GM18867 (cell line): ENCODE measurements around the gene CPXM1.
"Not testable (repeated sequence)": the region's sequence is repeated elsewhere in the genome, so short reads cannot be mapped to it uniquely, and the experiment has no call there.

Source experiments
- ATAC-seq: cut with Tn5 transposase; IDR thresholded peaks from one replicate; pipeline ENCODE4 v1.9.1; 2021; ENCODE audit warnings: mild to moderate bottlenecking, moderate library complexity; ENCODE audit not compliant: unreplicated experiment

Gene CPXM1

DNA sequence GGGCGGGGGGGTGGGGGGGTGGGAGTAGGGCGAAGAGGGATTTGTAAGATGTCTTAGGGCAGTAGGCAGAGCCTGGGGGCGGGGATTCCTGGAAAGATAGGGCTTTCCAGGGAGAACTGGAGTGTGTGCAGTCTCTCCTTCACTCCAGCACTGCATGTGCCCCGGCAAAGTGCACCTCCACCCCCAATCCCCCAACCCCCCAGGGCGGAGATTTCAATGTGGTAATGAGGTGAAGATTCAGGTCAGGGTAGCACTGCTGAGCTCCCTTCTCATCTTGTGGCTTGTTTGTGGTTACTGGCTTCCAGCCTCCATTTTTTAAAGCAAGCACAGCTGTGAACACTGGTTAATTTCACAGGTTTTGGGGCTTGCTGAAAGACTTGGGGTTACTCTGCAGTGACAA lies 21.6 kb upstream of the CPXM1 start:
- ATAC-seq, result no peak

GRCh38 chr20:2820896-2821869 lies 20.8 kb upstream of the CPXM1 start:
- ATAC-seq, result no peak

DNA sequence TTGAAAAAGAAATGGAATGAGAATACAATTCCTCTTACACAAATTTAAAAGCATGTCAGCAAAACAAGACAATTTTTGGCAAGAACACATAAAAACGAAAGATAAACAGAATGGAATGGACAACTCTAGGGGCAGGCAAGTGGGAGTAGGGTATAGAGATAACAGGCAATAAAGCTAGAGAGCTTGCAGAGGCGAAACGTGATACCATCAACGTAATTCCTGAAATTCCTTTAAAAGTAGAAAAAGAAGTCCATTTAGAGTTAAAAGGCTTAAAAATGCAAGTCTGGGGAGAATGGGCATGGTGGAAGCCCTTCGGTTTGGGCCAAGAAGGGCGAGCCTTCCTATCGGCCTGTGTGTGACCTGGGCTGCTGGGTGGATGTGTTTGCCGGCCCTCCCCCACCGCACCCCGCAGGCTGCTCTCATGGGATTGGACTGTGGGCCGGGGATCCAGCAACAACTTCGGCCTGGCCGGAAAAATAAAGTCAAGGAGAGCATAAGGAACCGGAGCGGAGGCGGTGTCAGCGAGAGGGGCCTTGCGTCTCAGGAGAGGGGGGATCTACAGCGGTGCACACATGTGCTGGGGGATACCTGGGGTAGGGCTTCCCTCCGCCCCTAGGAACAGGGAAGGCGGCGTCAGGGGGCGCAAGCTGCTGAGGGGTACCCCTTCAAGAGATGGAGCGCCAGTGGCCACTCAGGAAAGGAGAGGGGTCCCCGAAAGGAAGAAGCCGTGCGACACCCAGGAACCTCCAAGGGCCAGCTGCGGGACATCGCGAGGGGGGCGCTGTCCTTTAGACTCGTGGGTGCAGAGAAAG lies 19.9 kb upstream of the CPXM1 start:
- no peak for ATAC-seq

DNA sequence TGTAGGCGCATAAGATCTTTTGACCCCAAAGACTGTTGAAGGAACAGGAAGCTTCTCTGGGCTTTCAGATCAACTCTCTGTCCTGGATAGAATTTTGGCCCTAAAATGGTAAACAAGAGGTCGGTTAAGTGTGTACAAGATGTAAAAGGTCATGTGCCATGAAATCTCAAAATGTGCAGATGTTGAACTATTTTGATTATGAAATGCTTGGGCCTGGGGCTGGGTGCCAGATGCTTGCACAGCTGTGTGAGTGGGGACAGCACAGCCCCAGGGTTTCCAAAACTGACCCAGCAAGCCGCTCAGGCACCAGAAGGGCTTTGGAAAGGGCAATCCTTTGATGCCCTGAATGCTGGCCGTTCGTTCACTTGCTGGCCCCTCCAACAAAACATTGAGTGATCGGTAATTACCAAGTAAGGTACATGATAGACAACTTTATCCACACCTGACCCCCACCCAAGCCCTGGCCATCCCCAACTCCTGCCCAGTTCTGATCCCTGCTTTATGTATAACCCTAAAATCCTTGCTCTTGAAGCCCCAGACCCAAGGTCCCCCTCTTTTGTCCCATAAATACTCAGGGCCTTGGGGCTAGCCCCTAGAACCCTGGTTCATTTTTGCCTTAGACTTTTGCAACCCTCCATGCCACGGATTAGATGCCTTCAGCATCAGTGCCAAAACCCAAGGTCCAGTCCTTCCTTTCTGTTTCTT lies 17.6 kb upstream of the CPXM1 start:
- ATAC-seq, result no peak

DNA sequence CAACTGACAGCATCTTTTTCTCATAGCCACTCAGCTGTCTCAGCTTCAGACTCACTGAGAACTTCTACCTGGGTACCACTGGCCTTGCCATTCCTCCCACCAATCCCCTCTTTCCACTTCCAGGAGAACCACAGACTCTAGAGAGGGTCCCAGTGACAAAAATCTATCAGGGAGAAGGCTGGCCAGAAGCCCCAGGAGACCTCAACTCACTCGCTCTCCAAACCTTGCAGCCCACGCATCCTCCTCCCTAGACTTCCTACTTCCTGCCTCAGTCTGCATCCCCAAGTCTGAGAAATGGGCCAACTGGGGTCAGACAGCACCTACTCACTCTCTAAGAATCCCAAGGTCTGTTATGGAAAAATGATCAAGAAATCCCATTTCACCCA lies 16.9 kb upstream of the CPXM1 start:
- no peak for ATAC-seq

DNA sequence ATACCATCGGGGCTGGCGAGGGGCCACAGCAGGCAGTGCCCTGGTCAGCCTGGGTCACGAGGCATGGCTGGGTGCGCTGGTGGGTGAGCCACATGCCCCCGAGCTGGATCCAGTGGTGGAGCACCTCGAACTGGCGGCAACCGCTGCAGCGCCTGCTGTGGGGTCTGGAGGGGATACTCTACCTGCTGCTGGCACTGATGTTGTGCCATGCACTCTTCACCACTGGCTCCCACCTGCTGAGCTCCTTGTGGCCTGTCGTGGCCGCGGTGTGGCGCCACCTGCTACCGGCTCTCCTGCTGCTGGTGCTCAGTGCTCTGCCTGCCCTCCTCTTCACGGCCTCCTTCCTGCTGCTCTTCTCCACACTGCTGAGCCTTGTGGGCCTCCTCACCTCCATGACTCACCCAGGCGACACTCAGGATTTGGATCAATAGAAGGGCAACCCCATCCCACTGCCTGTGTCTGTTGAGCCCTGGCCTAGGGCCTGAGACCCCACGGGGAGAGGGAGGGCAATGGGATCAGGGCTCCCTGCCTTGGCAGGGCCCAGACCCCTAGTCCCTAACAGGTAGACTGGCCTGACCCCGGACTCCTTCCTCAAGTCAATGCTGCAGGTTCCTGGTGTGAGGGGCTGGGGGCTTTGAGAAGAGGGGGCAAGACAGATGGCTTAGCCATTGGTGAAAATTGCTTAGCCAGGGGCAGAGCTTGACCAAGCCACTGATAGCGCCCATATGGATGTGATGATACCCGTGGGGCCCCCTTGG lies 16.3 kb upstream of the CPXM1 start:
- no peak for ATAC-seq

DNA sequence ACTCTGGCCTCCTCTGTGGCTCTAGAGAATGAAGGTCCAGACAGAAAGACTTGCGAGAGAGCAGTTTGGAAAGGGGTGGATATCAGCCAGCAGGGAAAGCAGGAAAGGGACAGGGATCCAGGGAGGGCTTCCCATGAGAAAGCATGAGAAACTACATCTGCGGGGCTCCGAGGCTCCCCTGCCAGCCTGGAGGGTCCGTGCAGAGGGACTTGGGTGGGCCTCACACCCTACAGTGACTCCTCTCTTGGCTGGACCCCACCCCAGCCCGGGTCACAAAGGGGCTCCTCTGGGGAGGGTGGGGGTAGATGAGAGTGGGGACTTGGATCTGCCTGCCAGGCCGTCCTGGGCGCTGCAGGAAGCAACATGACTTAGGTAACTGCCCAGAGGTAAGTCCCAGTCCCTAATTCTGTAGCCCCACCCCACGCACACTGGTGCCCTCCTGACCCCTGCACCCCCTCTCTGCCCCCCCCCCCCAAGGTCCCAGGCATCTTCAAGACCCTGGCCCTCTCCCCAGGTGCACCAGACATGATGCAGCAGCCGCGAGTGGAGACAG lies 15.7 kb upstream of the CPXM1 start, which contains the start of gene TMEM239:
Gene TMEM239, plus strand, starts transcription at position 335 of the 553 bp plus-strand sequence. Its CDS starts 191 bp downstream, at position 526.
- ATAC-seq, result no peak

- ATAC-seq, result no peak
These were observed 14.9 kb upstream of the CPXM1 start for GRCh38 chr20:2815242-2815900.

DNA sequence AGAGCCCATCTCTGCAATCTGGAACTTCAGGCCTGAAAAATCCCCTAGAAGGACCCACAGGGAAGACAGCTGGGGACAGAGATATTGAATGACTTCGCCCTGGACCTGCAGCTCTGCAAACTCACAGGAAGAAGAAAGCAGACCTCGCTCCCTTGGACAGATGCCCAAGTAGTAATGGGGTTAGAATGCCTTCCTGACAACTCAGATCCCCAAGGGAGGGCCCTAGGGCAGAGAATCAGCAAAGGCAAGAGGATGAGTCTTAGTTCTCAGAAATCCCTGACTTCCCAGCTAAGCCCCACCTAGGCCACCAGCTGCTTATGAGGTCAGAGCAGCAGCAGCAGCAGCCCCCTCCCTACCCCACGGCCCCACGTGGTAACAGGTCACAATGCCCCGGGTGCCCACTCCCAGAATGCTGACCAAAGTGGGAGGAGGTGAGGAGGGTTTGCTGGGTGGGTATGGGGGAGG lies 14.2 kb upstream of the CPXM1 start, which contains the start of gene C20orf141:
Gene C20orf141, plus strand, starts transcription at position 401 of the 465 bp plus-strand sequence. CDS start 198 bp downstream, outside the sequence.
- ATAC-seq, result no peak

DNA sequence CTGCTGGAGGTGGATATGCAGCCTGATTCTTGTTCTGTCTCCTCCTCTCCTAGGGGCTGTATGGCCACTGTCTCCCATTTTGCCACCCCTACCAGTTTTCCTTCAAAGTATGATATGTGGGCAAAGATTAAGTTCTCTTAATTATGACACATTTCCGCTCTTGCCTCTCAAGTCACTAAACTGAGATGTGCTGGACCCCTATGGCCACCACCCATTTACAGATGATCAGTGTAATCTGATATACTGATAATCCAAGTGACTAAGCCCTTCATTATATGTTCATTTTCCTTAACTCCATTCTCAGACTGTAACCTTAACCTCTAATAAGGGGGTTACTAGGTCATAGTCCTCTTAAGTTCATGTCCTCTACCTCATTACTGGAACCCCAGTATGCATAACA lies 13.6 kb upstream of the CPXM1 start:
- no peak for ATAC-seq

DNA sequence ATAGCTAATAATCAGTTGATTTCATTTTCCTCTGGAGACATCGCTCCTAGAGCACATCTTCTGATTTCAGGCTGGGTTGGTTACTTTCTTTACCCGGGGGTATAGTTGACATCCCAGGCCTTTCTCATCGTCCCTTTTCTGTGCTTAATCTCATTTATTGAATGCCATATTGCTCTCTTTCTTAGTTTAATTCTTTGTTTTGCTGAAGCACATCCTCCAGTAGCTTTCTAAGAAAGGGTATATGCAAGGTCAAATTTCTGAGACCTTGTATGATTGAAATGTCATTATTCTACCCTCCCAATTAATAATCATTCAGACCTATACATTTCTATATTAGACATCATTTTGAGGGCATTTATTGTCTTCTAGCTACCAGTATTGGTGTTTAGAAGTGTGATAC lies 11.8 kb upstream of the CPXM1 start:
- ATAC-seq, result no peak

DNA sequence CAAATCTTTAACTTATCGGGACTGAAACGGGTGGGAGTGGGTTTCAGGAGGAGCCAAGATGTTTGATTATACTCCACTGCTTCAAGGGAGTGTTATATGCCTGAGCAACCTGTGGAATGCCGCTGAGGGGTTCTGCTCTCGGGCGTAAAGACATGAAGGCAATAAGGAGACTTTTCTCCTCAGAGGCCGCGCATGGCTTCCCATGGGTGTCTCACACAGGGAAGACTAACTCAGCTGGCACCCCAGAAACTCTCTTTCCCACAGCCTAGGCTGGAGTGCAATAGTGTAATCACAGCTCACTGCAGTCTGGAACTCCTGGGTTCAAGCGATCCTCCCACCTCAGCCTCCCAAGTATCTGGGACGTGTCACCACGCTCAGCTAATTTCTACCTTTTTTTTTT lies 9.3 kb upstream of the CPXM1 start:
- no peak for ATAC-seq

DNA sequence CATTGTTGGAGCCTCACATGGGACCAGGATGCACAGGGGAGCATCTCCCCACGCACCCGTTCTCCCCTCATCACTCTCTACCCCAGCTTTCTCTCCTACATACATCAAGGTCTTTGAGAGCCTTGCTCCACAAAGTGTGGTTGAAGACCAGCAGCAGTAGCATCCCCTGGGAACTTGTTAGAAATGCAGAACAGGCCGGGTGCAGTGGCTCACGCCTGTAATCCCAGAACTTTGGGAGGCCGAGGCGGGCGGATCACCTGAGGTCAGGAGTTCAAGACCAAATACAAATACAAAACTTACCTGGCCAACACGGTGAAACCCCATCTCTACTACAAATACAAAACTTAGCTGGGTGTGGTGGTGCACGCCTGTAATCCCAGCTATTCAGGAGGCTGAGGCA lies 7.5 kb upstream of the CPXM1 start:
- ATAC-seq, result not testable (repeated sequence)

- ATAC-seq, result no peak
These were observed 6.6 kb upstream of the CPXM1 start for GRCh38 chr20:2807019-2807418.

DNA sequence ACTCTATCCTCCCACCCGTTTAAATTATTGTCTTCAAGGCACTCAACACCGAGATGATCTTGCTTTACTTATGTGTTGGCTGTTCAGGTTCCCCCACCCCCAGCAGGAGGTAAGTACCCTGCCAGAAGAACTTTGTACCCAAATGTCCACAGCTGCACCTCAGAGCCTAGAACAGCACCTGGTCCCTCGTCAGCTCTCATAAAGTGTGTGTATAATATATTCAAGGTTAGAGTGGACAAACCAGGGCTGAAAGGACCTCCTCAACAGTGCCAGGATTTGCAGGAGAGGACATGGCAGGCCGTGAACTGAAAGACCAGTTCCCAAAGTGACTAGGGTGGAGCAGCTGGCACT lies 5.9 kb upstream of the CPXM1 start:
- ATAC-seq, result no peak

DNA sequence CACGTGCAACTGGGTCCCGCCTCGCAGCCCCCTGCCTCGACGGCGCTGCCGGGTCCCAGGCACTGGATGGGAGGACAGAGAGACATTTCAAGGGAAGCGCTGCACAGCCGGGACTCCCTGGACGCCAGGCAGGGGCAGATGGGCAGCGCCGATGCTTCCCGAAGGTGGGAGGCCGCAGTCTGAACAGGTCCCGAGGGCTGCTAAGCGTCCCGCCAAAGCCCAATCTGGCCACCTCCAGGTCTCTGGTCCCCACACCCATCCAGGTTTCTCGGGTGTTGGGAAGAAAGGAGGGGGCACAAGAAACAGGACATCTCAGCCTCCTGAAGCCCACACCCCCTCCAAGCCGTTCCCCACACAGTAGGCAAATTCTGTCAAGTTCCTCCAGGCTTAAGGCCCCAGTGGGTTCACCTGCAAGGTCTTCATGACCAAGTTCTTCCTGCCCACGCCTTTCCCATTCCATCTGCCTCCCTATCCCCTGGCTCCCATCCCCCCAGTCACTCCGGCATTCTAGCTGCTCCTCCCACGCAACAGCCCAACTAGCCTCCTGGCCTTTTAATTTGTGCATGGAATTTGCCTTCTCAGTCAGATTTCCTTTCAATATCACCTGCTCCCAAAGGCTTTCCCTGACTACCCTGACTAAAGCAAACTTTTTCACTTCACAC lies 5.4 kb upstream of the CPXM1 start:
- no peak for ATAC-seq

GRCh38 chr20:2804852-2805688 lies 4.6 kb upstream of the CPXM1 start:
- ATAC-seq, result no peak
